ENCODE data around the gene SLC30A1.

DNA sequence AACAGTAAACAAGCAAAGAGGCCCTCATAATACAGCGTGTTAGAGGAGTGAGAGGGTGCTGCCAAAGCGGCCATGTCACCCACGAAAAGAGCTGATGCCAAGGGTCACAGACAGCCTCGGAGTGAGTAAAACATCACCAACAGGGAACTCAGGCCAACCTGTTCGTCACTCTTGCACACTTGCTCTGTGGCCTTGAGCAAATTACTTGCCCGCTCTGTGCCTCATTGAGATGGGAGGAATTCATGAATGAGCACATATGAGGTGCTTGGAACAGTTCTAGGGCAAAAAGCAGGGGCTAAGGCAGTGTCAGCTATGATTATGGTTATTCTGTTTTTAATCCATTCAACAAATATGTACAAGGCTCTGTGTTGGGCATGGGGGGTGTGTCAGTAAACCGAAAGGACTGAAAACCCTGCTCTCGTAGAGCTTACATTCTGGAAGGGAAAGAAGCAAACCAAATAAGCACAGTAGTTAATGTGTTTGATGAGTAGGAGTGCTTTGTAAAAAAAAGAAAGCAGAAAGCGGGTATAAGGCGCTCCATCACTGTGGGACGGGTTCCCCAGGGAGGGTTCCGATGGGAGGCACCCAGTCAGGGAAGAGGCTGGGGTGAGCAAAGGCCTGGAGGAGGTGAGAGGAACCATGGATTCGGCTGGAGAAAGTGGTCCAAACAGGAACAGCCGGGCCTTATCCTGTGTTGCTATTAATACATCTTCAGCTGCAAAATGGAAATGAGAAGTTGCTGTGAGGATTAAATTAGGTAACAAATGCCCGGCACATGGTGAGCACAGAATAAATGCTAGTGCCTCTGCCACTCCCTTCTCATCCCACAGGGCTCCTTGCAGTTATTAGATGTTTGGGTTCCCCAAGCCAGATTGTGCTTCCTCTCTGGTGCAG lies 47.5 kb downstream of the SLC30A1 start:
- TF ChIP-seq POLR2AphosphoS5 (IDR thresholded peaks at IDR 0.05; ENCODE audit: low read depth, low read length): no peak
- TF ChIP-seq, protein P1, sequence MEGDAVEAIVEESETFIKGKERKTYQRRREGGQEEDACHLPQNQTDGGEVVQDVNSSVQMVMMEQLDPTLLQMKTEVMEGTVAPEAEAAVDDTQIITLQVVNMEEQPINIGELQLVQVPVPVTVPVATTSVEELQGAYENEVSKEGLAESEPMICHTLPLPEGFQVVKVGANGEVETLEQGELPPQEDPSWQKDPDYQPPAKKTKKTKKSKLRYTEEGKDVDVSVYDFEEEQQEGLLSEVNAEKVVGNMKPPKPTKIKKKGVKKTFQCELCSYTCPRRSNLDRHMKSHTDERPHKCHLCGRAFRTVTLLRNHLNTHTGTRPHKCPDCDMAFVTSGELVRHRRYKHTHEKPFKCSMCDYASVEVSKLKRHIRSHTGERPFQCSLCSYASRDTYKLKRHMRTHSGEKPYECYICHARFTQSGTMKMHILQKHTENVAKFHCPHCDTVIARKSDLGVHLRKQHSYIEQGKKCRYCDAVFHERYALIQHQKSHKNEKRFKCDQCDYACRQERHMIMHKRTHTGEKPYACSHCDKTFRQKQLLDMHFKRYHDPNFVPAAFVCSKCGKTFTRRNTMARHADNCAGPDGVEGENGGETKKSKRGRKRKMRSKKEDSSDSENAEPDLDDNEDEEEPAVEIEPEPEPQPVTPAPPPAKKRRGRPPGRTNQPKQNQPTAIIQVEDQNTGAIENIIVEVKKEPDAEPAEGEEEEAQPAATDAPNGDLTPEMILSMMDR (IDR thresholded peaks at IDR 0.05 in 2 of 3, conservative IDR thresholded peaks at IDR 0.05 in 1 of 3; ENCODE audit: borderline replicate concordance in 1 of 3, insufficient read depth in 1 of 3, low read depth in 2 of 3, low read length in 2 of 3): no peak
- no peak for TF ChIP-seq REST (IDR thresholded peaks at IDR 0.05; ENCODE audit: low read depth)
- TF ChIP-seq ZFX (IDR thresholded peaks at IDR 0.05): no peak
- no peak for TF ChIP-seq EZH2phosphoT487 (IDR thresholded peaks at IDR 0.05; ENCODE audit: borderline replicate concordance)
- no peak for TF ChIP-seq POLR2A (IDR thresholded peaks at IDR 0.05; ENCODE audit: borderline replicate concordance, extremely low read depth, insufficient read depth, insufficient read length)

Measured in HCT116 (cell line).